Astrocyte (in vitro differentiated cells and primary cell): ENCODE data around the gene TH.

Source experiments
- EZH2 ChIP-seq: IDR thresholded peaks from 2 replicates; pipeline ENCODE4 v1.6.1; 2012; ENCODE audit warnings: mild to moderate bottlenecking, low read length, inconsistent platforms; ENCODE audit not compliant: insufficient read depth
- TF ChIP-seq, protein P1 (sequence below): IDR thresholded peaks from 2 replicates; pipeline ENCODE4 v1.5.1; 2011; ENCODE audit warnings: low read depth, mild to moderate bottlenecking, inconsistent platforms, low read length, moderate library complexity; ENCODE audit not compliant: insufficient read depth

DNA sequence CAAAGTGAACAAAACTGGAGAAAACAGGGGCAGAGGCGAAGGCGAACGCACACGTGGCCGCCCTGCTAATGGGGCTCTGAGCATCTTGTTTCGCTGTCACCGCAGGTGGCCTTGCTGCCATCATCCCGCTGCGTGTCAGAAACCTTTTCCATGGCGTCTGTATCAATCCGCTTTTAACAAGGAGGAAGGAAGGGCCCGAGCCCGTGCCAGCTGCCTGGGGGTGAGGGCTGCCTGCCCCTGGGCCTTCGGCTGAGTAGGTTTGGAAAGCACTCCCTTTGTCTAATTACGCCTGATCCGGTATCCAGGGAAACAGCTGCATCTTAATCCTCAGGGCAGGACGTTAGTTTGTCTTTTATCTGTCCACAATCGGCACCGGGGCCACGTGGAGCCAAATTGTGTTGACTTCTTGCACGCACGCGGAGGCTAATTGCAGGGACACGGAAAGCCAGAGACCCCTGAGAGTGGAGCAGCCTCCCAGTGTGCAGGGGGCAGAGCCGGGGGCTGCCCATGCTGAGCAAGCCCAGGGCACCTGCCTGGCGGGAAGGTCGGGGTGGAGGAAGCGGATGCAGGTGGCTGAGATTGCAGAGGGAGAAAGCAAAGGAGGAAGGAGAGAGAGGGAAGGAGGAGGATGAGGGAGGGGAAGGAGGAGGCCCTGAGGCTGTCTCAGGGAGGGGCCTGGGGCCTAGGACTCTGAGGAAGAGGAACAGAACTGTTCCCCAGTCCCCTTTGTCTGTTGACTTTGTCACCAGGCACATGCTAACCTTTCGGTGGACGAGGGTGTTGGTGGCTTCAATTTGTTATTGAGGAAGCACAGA lies 19.2 kb upstream of the TH start:
- TF ChIP-seq, protein P1, sequence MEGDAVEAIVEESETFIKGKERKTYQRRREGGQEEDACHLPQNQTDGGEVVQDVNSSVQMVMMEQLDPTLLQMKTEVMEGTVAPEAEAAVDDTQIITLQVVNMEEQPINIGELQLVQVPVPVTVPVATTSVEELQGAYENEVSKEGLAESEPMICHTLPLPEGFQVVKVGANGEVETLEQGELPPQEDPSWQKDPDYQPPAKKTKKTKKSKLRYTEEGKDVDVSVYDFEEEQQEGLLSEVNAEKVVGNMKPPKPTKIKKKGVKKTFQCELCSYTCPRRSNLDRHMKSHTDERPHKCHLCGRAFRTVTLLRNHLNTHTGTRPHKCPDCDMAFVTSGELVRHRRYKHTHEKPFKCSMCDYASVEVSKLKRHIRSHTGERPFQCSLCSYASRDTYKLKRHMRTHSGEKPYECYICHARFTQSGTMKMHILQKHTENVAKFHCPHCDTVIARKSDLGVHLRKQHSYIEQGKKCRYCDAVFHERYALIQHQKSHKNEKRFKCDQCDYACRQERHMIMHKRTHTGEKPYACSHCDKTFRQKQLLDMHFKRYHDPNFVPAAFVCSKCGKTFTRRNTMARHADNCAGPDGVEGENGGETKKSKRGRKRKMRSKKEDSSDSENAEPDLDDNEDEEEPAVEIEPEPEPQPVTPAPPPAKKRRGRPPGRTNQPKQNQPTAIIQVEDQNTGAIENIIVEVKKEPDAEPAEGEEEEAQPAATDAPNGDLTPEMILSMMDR = no peak
- no peak for TF ChIP-seq EZH2
